ENCODE results near the gene ORC5. TPM values are rescaled to one million over a fixed set of nuclear protein-coding genes. Genes with fewer than 3 reads are reported as not detected.
A peak's percentile ranks its signal among the peaks of the same experiment; 100 is the strongest.
"Not testable (repeated sequence)": the region's sequence is repeated elsewhere in the genome, so short reads cannot be mapped to it uniquely, and the experiment has no call there.

ORC5 gene
- 14.9 TPM for polyA plus RNA-seq (ENCODE audit: insufficient read length)

DNA sequence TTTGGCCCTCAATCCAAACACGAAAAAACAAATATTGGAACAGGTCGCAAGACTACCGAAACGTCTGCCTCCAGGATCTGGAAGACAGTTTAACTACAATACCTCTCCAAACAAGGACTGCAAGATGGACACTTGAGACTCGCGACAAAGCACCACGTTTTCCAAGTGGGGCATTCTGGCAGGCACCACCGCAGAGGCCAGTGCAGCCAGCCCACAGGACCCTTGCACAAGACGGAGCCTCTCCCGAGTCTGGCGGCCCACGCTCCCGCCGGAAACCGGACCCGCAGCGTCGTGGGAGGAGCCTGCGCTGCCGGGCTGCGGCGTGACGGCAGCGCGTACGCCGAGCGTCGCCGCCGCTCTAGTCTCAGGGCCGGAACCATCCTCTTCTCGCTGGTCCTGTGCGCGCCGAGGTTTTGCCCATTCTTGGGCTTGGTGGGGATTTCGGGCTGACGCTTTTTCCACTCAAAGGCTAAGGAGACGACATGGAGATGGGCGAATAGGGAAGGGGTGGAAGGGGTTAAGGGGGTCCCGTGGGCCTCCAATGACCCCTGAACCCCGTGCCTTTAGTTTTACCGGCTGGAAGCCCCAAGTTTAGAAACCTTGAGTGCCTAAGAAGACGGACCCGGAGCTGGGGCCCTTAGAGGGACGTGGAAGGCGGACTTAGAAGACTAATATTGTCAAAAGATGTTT lies at the start of gene ORC5:
ORC5 (minus strand) TSS at position 283 of the 690 bp plus-strand sequence; CDS start at position 174, 109 bp downstream.
- peak; percentile 60 for DNase-seq (ENCODE audit: low read depth)

DNA sequence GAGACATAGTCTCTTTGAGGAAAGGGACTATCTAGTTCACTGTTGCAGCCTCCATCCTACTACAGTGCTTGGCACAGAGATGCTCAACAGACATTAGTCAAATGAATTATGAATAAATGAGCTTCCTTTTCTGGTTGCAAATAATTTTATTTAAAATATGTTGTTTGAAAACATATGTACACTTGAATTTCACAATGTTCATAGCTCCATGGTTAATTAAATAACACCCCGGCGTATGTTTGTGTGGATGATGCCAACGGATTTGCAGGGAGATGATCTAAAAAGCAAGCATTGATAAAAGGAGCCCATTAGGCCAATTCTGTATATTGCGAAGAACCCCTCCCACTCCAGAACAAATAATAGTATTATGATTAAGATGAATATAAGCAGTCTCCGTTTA lies 47.8 kb upstream of the ORC5 start:
- DNase-seq (ENCODE audit: low read depth), result no peak

DNA sequence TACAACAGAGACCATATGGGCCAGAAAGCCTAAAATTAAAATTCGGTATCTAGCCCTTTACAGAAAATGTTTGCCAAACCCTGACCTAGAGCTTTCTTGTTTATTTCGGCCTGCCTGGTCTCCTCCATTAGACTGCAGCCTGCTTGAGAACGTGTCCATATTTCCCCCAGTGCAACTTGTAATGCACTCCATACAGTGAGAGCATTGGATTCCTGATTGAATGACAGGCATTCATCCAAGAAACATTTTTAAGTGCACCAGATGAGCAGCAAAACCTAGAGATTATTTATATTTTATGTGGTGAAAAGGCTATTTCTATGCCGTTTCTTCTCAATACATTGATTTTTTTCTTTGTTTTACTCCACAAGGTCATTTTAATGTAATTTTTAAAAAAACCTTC lies 47.4 kb upstream of the ORC5 start:
- no peak for DNase-seq (ENCODE audit: low read depth)

DNA sequence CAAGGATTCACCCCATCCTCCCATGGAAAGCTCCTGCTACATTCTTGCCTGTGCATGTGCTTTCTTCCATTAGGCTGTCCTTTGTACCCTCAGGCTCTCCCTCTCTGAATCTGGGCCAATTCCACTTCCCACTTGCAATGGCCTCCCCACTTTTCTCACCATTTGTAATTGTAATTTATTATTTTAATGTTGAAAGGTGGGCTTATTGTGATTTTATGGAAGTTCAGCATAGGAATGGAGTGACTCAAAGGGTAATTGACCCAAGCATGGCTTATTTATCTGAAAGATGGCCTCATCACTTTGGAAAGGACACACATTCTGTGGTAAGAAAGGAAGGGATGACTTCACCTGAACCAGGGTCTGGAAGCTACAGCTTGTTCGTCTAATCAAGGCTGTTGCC lies 46.9 kb upstream of the ORC5 start:
- DNase-seq (ENCODE audit: low read depth), result no peak

GRCh38 chr7:104252409-104253134 lies 44.8 kb upstream of the ORC5 start:
- DNase-seq (ENCODE audit: low read depth), result no peak

- no peak for DNase-seq (ENCODE audit: low read depth)
Measured at GRCh38 chr7:104242638-104243037, 34.8 kb upstream of the ORC5 start.

DNA sequence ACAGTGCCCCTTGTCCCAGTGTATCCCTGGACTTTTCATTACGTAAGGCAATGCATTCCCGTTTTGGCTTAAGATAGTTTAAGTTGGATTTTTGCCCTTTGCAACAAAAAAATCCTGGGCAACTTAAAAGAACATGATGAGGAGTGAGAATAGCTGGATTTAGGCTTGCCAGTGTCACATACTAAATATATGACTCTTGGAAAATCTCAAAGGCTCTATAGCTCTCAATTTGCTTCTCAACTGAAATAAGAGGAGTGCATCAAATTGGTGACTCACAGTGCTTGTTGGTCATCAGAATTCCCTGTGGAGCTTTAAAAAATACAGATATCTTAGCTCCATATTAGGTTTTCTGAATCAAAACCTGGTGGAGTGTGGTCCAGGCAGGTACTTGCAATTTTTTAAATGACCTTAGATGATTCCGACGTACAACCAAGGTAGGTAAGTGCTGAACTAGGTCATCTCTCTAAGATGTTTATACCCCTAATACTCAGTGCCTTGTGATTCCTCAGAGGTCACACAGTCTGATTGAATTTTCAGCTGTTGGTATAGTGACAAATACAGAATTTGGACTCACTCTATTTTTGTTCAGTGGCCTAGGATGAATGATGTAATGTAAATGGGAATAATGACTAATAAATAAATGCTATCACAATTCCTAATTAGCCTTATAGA lies 33.9 kb upstream of the ORC5 start:
- DNase-seq (ENCODE audit: low read depth), result no peak

GRCh38 chr7:104241135-104241534 lies 33.3 kb upstream of the ORC5 start:
- no peak for DNase-seq (ENCODE audit: low read depth)

DNA sequence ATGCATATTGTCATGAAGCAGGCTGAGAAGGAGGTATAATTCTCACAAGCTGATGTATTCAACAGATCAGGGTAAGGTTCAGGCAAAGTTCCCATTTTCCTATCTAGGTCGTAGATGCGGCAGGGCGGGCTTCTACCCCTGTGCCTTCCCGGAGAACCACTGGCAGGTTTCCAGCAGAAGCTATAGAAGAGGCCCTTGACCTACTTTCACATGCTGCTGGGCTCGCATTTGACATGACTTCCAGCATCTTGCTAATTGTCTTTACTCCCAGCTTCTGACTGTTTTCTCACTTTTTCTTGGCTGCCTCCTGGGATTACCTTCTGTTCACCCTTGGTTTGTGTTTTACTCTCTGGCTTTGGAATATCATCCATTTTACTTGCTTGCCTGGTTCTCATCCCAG lies 32.6 kb upstream of the ORC5 start:
- no peak for DNase-seq (ENCODE audit: low read depth)

GRCh38 chr7:104234990-104235389 lies 27.2 kb upstream of the ORC5 start:
- DNase-seq (ENCODE audit: low read depth), result not testable (repeated sequence)

DNA sequence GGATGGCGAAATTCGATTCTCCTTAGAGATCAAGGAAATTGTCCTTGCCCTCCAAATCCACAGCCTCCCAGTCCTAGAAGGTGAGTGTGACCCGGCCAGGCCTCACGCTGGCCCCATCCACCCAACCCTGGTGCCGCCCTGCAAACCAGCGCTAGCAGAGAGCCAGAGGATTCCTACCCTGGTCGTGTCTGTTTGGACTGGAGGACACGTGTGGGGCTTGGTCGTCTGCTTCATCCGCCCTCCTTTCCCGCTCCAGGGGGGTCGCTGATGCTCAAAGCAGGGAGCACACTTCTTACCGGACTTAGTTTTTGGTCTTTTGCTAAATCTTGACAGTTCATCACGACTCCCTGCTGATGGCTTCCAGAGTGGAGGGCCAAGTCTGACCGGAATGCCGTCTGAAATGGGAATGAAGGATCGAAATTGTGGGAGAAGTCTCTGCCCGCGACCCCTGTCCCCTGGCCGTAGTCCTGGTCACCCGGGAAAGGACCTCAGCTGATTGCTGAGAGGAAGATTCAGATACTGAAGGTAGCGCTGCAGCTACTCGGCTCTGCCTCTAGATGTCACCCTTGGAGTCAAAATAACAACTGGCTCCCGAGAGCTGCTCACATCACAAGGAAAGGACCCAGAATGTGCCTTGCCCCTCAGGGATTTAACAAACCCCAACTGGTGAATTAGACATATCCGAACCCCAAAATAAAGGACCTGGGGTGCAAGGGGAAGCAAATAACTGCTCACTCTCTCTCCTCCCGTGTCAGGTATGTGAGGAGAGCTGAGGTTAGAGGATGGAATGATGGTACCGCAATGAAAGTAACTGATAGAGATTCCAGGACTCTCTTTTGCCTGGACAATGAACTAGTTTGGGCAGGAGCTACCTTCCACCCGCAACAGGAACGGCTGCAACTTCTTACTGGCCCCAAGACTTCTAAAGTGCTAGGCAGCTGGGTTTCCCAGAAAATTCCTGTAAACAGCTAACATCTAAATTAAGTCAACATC lies 23.5 kb upstream of the ORC5 start:
- DNase-seq (ENCODE audit: low read depth), result no peak

GRCh38 chr7:104230606-104231005 lies 22.8 kb upstream of the ORC5 start:
- no peak for DNase-seq (ENCODE audit: low read depth)

DNA sequence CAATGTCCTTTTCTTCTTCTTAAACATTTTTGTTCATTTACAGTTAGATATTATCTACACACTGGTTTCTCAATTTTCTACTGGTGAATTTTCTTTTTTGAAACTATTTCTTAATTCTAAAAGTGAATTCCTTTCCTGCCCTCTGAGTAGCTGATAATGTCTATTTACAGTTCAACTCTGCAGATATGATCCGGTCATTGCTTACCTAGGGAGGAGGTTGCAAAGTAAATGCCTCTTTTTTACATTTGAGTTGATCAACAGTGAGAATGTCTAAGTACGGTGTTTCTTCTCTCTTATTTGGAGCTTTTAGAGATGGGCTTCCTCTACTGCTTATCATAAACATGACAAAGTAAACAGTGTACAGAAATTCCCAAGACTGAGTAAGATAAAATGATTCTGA lies 20.6 kb upstream of the ORC5 start:
- no peak for DNase-seq (ENCODE audit: low read depth)

- DNase-seq (ENCODE audit: low read depth), result no peak
Measured at GRCh38 chr7:104225451-104225850, 17.6 kb upstream of the ORC5 start.

- DNase-seq (ENCODE audit: low read depth), result no peak
Measured at GRCh38 chr7:104217620-104218019, 9.8 kb upstream of the ORC5 start.

- no peak for DNase-seq (ENCODE audit: low read depth)
Measured at GRCh38 chr7:104209063-104209462, 1.2 kb upstream of the ORC5 start.

DNA sequence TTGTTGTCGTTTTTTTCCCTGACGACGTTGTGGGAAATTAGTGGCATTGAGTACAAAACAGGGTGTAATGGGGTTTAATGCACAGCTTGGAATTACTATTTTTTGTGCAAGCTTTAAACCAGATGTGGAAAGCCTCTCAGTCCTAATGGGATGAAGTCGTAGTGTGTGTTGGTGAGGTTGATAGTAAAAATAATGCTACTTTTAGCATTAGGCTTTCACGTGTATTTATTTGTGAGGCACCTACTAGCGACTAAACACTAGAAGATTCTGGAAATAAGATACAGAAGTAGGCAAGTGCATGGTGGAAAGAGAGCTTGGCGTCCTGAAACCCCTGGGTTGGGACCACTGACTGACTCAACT lies 588 bp upstream of the ORC5 start:
- peak; percentile 1 for DNase-seq (ENCODE audit: low read depth)

DNA sequence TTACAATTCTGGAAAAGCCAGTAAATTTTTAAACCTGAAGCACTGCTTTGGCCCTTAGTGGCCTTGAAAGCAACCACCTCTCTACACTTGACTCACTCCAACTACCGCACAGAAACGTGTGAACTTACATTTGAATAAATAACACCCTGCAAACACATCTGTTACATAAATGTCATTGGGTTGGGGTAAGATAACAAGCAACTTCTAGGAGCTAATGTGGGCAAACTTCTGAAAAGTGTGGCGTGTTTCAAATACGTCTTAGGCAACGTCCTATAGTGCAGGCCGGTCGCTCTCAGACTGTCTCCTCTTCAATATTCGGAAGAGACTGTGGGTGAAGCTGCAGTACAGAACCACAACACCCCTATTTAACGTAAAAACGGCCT lies 474 bp downstream of the ORC5 start:
- DNase-seq (ENCODE audit: low read depth), result no peak

GRCh38 chr7:104206841-104207240 lies 972 bp downstream of the ORC5 start:
- no peak for DNase-seq (ENCODE audit: low read depth)

GRCh38 chr7:104198673-104199278 lies 9.0 kb downstream of the ORC5 start:
- no peak for DNase-seq (ENCODE audit: low read depth)

GRCh38 chr7:104196161-104196560 lies 11.7 kb downstream of the ORC5 start:
- no peak for DNase-seq (ENCODE audit: low read depth)
